K562 (cell line): ENCODE results near the gene PRKAG2. TPM values are rescaled to one million over a fixed set of nuclear protein-coding genes. Genes with fewer than 3 reads are reported as not detected.

ENCODE experiments used
- ATF1 ChIP-seq, 2 experiments: fragments of 450-650 bp in 1 of 2; IDR thresholded peaks; 2 replicates each; pipeline ENCODE4 v1.6.1; 2016; ENCODE audit warnings: missing compliant biosample characterization in 1 of 2, missing genetic modification characterization in 1 of 2
- CEBPB ChIP-seq: fragments of 450-650 bp; IDR thresholded peaks from 2 replicates; pipeline ENCODE4 v1.6.1; 2016; ENCODE audit warnings: missing genetic modification characterization, missing compliant biosample characterization
- CEBPG ChIP-seq, 3 experiments: fragments of 200-800 bp in 1 of 3; sonication (Bioruptor generic) in 1 of 3; sonication (generic) in 1 of 3; formaldehyde crosslinking in 1 of 3; IDR thresholded peaks in 2 of 3; conservative IDR thresholded peaks in 1 of 3; 2 replicates each; pipeline versions ENCODE4 v1.6.1 to v1.8.0; 2016 to 2022; ENCODE audit warnings: missing compliant biosample characterization in 2 of 3, missing genetic modification characterization in 2 of 3, mild to moderate bottlenecking in 1 of 3, missing genetic modification reagents in 1 of 3
- RBM39 ChIP-seq: fragments of 200-400 bp; formaldehyde crosslinking; optimal IDR thresholded peaks from 2 replicates; pipeline ENCODE3; 2018; ENCODE audit warnings: low read depth, low read length
- SMARCA4 ChIP-seq: fragments of 450-650 bp; IDR thresholded peaks from 2 replicates; pipeline ENCODE4 v1.6.1; 2016
- ZNF79 ChIP-seq: fragments of 250-450 bp; sonication (Bioruptor Pico); IDR thresholded peaks from 2 replicates; pipeline ENCODE4 v1.4.0; 2020; ENCODE audit warnings: low read depth, mild to moderate bottlenecking, moderate library complexity
- polyA plus RNA-seq, 8 experiments: library from polyadenylated mRNA; depleted of rRNA in 4 of 8; stranded (reverse) in 5 of 8; unstranded in 3 of 8; fragments of >200 nt; fragmentation: Nextera tagmentation in 2 of 8; fragmentation: Illumina TruSeq in 1 of 8; extraction: Ambion mirVana in 2 of 8; extraction: Trizol in 1 of 8; gene quantifications; 2 replicates each; pipeline versions ENCODE4 v1.2.1 to v1.2.3, GENCODE V29; 2011 to 2014; ENCODE audit warnings: inconsistent platforms in 1 of 8, missing spikeins in 1 of 8
- total RNA-seq, 7 experiments: library from RNA; depleted of rRNA in 6 of 7; stranded (reverse); fragments of >200 nt in 6 of 7; fragmentation: Illumina TruSeq in 2 of 7; extraction: Trizol in 2 of 7; gene quantifications; 2 replicates each; pipeline versions ENCODE4 v1.2.1 to v1.2.3, GENCODE V29; 2011 to 2021; ENCODE audit warnings: low replicate concordance in 1 of 7
- TF ChIP-seq, protein P1 (sequence below), 2 experiments: fragments of 450-650 bp; formaldehyde crosslinking in 1 of 2; IDR thresholded peaks; 2 replicates each; pipeline versions ENCODE4 v1.4.0 to v1.6.1; 2014 to 2020; ENCODE audit warnings: mild to moderate bottlenecking in 2 of 2, borderline replicate concordance in 1 of 2, low read depth in 1 of 2

Gene PRKAG2
- total and polyA plus RNA-seq, 9 of the 15 experiments (the other 6 are each of a cell fraction or from before 2014, with no cell fraction given) = 0.99 to 5.6 (median 3.3) TPM

DNA sequence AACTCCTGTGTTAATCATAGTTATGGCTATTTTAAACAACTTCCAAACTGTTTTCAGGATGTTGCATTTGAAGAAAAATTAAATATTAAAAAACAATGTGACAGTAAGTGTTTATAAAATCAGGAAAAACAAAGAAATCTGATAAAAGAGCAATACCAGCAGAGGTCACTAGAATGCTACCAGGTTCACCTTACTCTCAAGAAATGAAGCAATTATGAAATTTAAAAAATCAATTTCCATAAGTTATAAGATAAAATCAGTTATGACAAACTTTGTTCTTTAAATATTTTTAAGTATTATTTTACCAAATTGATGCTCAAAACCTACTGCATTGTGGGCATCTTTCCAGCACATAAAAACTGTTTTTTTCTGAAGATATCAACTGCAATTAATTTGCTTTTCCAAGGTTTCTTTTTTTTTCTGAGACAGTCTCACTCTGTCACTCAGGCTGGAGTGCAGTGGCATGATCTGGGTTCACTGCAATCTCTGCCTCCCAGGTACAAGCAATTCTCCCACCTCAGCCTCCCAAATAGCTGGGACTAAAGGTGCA is 306.5 kb downstream of the PRKAG2 start (continued):
- TF ChIP-seq, protein P1, sequence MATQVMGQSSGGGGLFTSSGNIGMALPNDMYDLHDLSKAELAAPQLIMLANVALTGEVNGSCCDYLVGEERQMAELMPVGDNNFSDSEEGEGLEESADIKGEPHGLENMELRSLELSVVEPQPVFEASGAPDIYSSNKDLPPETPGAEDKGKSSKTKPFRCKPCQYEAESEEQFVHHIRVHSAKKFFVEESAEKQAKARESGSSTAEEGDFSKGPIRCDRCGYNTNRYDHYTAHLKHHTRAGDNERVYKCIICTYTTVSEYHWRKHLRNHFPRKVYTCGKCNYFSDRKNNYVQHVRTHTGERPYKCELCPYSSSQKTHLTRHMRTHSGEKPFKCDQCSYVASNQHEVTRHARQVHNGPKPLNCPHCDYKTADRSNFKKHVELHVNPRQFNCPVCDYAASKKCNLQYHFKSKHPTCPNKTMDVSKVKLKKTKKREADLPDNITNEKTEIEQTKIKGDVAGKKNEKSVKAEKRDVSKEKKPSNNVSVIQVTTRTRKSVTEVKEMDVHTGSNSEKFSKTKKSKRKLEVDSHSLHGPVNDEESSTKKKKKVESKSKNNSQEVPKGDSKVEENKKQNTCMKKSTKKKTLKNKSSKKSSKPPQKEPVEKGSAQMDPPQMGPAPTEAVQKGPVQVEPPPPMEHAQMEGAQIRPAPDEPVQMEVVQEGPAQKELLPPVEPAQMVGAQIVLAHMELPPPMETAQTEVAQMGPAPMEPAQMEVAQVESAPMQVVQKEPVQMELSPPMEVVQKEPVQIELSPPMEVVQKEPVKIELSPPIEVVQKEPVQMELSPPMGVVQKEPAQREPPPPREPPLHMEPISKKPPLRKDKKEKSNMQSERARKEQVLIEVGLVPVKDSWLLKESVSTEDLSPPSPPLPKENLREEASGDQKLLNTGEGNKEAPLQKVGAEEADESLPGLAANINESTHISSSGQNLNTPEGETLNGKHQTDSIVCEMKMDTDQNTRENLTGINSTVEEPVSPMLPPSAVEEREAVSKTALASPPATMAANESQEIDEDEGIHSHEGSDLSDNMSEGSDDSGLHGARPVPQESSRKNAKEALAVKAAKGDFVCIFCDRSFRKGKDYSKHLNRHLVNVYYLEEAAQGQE (IDR thresholded peaks at IDR 0.05; ENCODE audit: borderline replicate concordance) = peak; percentile 59; the same call in 1 of the 2 replicates
- TF ChIP-seq, protein P1 (CRISPR knock-in tag; IDR thresholded peaks at IDR 0.05; ENCODE audit: low read depth) = no peak
- TF ChIP-seq CEBPB (tag) = peak; percentile 42; the same call in 1 of the 2 replicates
- no peak for TF ChIP-seq SMARCA4
- no peak for TF ChIP-seq ZNF79 (CRISPR knock-in tag)
- TF ChIP-seq ATF1 (CRISPR knock-in tag; IDR thresholded peaks at IDR 0.05) = no peak
- TF ChIP-seq ATF1 (tag; IDR thresholded peaks at IDR 0.05) = no peak
- TF ChIP-seq CEBPG (CRISPR knock-in tag; IDR thresholded peaks at IDR 0.05) = no peak
- TF ChIP-seq CEBPG (tag; conservative IDR thresholded peaks at IDR 0.05 in 1 of 2, IDR thresholded peaks at IDR 0.05 in 1 of 2) = peak; percentile 41 to 55; a peak in 3 of 4 replicates
- TF ChIP-seq RBM39 = no peak
